NCI-H526 treated with DMSO at 0.1 percent for 48 hours (cell line): Measurements from ENCODE around the gene WDR46.

Experiments used
- DNase-seq: peaks from one replicate; lab custom pipeline; 2025; lab: John Stamatoyannopoulos, UW

The WDR46 gene

DNA sequence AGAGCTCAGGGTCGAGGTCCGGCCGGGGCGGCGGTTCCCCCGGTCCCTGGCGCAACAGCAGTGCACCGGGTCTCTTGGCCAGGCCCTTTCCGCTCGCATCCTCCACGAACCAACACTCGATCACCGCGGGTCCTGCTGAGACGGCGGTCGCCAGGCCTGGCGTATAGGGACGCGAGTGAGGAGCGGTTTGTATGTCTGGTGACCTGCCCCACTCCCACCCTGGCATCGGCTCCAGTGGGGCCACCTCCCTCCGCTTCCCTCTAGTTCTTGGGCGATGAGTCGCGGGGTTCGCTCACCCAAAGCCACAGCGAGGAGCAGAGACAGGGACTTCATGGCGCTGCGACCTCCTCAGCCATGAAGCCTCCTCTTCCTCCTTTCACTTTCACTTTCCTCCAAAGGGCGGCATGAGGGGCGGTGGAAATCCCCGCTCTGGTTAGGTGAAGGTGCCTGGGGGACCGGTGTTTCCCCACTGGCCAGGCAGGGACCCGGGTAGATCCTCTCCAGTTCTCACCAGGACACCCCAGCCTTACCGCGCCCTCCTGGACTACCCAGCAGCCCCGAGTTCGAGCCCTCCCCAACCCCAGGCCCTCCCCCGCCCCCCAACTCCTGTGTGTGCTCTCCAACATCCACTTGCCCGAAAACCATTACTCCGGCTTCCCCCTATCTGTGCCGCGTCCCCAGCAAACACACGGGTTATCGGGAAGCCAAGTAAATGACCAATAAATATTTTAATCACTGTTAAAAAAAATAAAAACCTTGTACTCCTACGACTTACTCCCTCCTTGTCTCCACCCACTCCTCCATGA, 24.9 kb upstream of the WDR46 start, which contains the start of gene TAPBP:
Gene TAPBP, minus strand, starts transcription at position 370 of the 806 bp plus-strand sequence. Its CDS starts 37 bp downstream, at position 333.
- DNase-seq = peak; percentile 65

GRCh38 chr6:33313105-33313708, 24.2 kb upstream of the WDR46 start:
- DNase-seq = peak; percentile 55

DNA sequence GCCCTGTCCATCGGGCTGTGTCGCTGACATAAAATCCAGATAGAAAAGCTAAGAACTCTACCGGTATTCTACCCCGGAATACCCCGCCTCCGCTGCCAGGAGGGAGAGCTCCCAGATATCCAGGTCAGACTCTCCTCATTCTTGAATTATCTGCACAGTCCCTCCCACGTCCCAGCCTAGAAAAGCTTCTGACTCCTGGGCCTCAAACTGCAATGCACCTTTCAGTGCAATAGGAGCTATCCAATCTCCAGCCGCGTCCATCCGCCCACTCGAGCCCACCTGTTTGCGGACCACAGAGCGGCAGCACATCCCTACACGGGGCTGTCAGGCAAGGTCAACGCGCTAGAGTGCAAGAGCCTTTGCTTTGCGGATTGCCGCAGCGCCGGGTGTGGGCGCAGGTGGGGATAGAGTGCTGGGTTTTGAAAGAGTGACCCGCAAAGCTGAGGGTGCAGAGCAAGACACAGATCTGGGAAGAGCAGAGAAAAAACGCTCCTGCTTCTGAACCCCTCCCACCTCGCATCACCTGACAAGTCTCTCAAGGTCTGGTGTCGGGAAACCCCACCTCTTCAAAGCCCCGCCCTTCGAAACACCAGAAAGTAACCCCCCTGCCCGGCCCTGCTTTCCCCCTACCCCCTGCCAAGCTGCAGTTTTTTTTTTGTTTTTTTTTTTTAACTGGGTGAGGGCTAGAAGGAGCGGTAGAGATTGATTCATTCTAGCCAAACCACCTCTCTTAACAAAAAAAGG, 23.5 kb upstream of the WDR46 start:
- peak; percentile 82 for DNase-seq

GRCh38 chr6:33306356-33306755, 17.3 kb upstream of the WDR46 start:
- no peak for DNase-seq

DNA sequence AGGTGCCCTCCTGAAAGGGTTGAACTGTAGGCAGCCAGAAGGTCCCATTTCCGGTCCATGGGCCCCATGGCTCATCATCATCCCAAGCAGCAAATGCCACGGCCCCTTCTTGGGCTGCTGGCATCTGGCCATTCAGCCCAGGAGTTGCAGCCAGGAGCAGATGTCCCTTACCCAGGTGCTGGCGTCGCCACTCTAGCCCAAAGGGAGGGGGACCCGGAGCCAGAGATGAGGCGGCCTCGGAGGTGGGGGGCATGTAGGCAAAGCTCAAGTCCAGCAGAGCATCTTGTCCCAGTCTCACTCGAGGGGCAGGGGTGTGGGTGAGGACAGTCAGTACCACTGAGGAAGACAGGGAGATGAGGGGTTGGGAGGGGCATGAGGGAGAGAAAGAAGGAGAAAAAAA, 16.0 kb upstream of the WDR46 start:
- DNase-seq = no peak

GRCh38 chr6:33304216-33304615, 15.2 kb upstream of the WDR46 start:
- DNase-seq = no peak

GRCh38 chr6:33301877-33302276, 12.8 kb upstream of the WDR46 start:
- DNase-seq = no peak

GRCh38 chr6:33299237-33299944, 10.4 kb upstream of the WDR46 start:
- DNase-seq = peak; percentile 89

DNA sequence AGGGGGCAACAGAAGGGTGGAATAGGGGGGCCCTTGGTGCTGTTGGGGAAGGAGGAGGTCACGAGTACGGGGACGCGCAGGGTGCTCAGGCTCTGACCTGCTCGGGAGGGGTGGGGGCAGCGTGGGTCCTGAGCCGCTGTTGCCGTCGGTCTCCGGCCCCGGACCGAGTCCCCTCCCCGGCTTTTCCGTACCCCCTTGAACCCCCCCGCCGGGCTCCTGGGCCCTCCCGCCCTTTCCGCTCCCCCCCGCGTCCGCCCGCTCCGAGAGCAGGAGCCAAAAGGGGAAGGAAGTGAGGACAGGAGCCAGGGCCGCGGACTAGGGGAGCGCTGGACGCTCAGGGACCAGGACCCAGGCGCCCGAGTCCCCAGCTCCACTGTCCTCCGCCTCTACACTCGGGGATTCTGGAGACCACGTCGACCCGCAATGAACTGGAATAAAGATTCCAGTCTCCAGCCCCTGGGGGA, 9.8 kb upstream of the WDR46 start, which contains the start of gene RGL2:
Gene RGL2, minus strand, starts transcription at position 170 of the 464 bp plus-strand sequence. CDS start 332 bp downstream, outside the sequence.
- DNase-seq = no peak

DNA sequence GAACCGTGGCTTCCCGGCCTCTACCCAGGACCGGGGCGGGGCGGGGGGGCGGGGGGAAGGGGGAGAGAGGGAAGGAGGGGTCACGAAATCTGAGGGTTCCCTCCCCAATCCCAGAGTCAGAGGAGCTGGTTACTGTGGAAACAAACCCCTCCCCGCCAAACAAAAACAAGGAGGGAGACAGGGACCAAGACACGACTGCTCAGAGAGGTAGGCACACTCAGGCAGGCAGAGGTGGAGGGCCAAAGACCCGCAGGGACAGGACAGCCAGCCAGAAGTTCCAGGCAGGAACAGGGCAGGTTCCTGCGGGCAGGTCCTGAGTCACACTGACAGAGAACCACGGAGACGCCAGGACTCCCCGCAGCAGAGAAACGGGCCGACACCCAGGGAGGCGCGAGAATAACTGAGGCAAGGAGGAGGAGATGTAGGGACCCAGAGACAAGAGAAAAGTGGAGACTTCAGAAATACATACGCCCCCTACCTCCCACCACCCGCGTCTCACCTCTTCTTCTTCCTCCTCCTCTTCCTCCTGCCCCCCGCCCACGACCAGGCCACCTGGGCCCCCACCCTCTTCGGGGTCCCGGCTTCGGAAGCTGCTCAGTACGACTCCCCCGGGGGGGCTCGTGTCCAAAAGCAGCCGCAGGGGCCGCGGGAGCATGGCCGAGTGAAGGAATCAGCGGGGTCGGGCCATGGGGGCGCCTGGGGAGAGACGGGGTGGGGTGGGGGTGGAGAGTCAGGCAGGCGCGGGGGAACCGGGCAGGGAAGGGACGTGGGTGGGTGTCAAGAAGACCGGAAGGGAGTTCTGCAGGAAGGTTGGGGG, 9.1 kb upstream of the WDR46 start:
- DNase-seq = peak; percentile 30

- DNase-seq = no peak
Observed at GRCh38 chr6:33297406-33297955, 8.4 kb upstream of the WDR46 start.

DNA sequence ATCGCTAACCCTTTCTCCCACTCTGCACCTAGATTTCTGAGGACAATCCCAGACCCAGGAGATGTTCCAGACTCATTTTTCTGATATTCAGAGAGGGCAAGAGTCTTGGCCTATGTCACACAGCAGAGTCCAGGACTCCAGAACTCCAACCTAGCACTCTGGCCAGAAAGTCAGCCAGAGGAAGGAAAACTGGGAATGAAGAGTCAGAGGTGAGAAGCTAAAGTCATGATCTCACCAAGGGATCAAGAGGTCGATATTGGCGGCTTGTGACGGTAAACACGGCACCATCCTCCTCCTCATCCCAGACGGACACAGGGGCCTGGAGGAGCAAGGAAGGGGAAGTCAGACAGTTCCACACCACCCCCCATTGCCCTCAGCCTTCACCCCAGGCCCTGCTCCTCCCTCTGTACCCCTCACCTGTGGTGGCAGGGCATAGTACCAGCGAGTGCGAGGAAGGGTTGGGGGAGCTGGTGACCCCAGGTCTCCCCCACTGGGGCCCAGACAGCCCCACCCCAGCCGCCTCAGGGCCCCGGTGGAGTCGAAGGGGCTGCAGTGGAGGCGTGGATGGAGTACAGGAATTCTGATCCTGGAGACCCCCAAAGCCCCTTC, 7.9 kb upstream of the WDR46 start:
- no peak for DNase-seq

GRCh38 chr6:33295621-33296369, 6.8 kb upstream of the WDR46 start:
- DNase-seq = no peak

- DNase-seq = no peak
Observed at GRCh38 chr6:33294086-33294823, 5.2 kb upstream of the WDR46 start.

DNA sequence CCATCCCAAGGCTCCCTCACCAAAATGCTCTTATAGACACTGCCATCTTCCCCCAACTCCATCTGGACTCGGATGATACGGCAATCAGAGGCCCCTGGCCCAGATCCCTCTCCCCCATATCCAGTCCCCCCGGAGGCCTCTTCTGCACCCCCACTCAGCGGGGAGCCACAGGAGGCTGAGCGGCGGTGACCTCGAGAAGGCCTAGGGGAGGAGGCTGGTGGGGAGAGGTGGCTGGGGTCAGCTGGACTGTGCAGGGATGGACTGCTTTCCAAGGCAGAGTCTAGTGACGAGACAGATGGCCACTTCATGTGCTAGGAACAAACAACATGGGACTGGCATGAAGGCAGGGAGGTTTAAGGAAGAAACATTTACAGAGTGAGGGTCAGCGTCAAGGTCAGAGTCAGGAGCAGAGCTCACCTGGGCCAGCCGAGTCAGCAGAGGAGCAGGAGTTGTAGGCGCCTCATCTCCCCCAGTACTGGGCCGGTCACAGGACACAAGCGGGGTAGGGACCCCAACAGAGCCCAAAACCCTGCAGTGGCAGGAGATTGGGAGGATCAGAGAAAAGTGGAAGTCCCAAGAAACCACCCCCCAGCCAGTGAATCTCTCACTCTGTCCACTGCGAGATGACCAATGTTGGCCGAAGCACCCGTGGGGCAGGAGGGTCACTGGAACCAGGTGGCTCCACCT, 4.1 kb upstream of the WDR46 start:
- DNase-seq = no peak

DNA sequence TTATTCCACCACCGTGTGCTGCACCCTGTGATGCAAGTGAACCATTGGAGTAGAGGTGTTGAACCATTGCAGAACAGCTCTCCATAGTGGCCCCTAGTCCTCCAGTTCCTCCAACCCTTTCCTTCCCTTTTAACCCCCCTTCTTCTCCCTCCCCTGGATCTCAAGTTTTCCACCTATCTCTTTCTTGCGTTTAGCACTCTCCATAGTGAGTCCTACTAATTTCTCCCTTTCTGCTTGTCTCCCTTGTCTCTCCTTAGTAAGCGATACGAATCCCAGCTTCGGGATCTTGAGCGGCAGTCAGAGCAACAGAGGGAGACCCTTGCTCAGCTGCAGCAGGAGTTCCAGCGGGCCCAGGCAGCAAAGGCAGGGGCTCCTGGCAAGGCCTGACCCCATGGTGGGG, 1.4 kb upstream of the WDR46 start:
- DNase-seq = no peak

GRCh38 chr6:33289784-33290315, 811 bp upstream of the WDR46 start:
- no peak for DNase-seq
